IPS-NIHi11 (cell line): Measurements from ENCODE around the gene PARVB.

Source experiments
- DNase-seq: peaks from one replicate; pipeline ENCODE4 v3.0.0; 2012; ENCODE audit warnings: mixed read lengths, low spot score

The PARVB gene

GRCh38 chr22:44089717-44090570 is 65.8 kb downstream of the PARVB start:
- DNase-seq = no peak

- DNase-seq = no peak
Measured at GRCh38 chr22:44090571-44090905, 66.4 kb downstream of the PARVB start.

DNA sequence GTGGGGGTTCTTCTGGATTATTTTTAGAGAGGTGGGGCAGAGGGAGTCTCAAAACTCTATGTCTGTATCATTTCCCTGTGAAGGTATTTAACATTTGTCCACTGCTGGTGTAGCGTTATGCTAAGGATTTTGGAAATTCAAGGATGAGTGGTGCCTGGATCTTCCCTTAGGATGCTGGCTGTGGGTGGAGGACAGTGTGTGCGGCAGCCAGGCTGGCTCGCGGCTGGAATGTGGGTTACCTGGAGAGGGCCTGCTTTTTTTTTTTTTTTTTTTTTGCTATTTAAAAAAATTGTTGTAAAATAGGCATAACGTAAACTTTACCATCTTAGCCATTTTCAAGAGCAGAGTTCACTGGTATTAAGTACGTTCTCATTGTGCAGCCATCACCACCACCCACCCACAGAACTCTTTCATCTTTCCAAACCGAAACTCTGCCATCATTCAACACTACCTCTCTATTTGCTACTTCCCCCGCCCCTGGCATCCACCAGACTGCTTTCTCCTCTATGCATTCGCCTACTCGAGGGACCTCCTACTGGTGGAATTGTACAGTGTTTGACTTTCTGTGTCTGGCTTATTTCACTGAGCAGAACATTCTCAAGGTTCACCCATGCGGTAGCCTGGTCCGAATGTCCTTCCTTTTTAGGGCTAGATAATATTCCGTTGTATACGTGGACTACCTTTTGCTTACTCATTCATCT is 67.1 kb downstream of the PARVB start:
- peak; percentile 32 for DNase-seq

GRCh38 chr22:44091751-44092150 is 67.6 kb downstream of the PARVB start:
- DNase-seq = no peak

- DNase-seq = no peak
Measured at GRCh38 chr22:44092636-44093220, 68.6 kb downstream of the PARVB start.

- no peak for DNase-seq
Measured at GRCh38 chr22:44093791-44094190, 69.7 kb downstream of the PARVB start.

GRCh38 chr22:44094751-44095302 is 70.7 kb downstream of the PARVB start:
- DNase-seq = no peak

DNA sequence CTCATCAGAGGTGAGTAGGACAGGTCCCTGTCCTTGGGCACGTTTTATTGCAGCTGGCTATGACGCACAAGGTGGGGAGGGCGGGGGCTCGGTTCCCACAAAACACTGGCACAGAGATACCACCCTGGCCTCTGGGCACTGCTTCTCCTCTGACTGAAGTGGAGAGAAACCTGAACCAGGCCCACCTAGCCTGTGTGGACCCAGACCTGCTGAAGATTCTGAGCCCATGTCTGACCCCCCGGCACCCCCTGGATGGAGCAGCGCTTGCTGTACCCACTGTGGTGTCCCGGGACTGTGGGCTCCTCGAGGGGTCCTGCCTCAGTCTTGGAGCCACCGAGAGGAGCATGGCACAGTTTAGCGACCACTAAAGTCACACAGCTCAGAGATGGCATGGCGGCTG is 72.6 kb downstream of the PARVB start:
- DNase-seq = no peak

GRCh38 chr22:44097263-44098020 is 73.3 kb downstream of the PARVB start:
- DNase-seq = no peak

GRCh38 chr22:44098021-44098739 is 74.1 kb downstream of the PARVB start:
- DNase-seq = no peak

DNA sequence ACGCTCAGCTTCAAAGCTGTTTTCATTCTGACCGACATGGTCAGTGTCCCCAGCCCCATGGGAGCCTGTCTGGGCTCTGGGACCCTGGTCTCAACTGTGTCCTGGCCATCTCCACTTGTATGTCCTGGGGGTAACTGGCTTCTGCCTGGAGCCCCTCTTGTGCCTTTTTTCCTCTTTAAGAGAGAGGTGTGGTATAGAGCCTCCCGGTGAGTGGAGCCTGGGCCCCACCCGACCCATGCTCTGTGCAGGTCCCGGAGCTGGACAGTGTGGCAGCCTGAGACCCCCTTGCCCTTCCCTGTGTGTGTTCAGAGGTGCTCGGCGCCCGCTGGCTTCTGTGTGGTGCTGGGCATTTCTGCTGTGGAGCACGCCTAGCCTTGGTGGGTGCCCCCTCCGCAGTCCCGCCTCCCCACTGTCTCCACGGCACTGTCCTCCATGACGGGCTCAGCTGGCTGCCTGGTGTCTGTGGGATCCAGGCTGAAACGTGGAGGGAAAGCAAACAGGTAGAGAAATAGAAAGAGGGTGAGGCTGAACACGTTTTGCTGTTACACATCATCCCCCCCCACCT is 74.9 kb downstream of the PARVB start:
- no peak for DNase-seq

GRCh38 chr22:44099696-44100095 is 75.6 kb downstream of the PARVB start:
- no peak for DNase-seq

DNA sequence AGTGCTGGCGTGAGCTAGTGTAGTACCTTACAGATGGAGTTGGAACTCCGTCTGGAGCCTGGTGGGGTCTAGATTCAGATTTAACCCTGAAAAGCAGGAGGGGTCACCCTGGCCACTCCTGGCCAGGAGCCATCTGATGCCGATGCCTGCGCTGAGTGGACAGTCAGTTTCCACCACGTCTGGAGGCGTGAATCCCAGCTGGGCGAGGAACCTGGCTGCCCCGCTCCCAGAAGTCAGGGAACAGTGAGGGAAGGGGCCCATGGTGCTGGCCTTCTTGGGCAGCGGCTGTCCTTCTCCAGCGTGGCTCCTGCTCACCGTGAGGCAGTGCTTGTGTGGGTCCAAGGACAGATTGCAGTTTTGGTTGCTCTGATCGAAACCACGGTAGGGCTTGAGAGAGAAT is 76.3 kb downstream of the PARVB start:
- no peak for DNase-seq

GRCh38 chr22:44102121-44102520 is 78.0 kb downstream of the PARVB start:
- no peak for DNase-seq

DNA sequence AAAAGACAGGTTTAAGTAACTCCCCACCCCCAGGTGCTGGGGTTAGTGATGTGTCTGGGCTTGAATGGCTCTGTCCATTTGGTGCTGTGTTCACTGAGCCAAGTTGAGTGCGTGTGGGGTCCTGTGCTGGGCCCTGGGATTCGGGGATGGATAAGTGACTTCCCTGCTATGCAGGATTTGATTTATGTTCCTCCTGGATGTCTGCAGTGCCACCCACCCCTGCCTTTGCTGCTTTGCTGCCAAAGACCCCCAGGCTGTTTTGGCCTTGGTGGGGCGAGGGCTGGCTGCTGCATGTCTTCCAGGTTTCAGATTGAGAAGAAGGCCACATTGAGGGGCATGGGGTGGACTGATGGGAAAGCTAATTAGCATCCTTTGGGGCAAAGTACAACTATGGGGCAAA is 78.8 kb downstream of the PARVB start:
- DNase-seq = no peak

DNA sequence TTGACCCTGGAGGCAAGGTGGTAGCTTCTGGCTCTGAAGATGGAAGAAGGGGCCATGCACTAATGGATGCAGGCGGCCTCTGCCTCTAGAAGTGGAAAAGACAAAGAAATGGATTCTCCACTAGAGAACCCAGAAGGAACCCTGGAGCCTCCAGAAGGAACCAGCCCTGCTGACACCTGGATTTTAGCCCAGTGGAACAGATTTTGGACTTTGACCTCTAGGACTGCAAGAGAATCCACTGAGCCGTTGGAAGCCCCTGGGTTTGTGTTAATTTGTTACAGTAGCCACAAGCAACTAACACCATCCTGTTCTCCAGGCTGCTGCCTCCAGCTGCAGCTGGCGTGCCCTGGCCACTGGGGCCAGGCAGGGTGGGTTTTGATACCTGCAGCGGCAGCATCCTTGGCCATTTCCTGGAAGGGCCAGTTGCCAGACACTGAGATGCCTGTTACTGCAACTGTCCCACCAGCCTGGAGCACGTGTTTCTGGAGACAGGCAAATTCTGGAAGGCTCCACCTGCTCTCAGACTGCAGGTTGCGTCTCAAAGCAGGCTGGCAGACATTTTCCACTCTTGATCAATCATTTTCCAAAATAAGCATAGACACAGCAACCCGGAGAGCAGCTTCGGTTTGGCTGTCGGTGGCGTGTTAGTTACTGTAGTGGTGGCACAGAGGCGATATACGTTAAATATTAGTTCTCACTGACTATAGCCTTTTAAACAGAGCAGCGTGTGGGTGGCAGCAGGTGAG is 79.8 kb downstream of the PARVB start:
- DNase-seq = no peak

GRCh38 chr22:44107340-44107739 is 83.2 kb downstream of the PARVB start:
- DNase-seq = peak; percentile 74

DNA sequence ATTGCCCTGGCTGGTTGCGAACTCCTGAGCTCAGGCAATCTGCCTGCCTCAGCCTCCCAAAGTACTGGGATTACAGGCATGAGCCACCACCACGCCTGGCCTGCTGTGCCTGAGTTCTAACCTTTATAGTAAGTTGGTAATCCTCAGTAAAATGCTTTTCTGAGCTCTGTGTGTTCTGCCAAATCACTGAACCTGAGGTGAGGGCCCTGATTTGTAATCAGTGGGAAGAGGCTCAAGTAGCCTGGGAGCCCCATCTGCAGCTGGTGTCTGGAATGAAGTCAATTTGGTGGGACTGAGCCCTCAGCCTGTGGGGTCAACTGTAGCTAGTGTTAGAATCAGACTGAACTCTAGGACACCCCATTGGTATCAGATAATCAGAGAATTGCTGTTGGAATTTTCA is 84.0 kb downstream of the PARVB start:
- DNase-seq = no peak

DNA sequence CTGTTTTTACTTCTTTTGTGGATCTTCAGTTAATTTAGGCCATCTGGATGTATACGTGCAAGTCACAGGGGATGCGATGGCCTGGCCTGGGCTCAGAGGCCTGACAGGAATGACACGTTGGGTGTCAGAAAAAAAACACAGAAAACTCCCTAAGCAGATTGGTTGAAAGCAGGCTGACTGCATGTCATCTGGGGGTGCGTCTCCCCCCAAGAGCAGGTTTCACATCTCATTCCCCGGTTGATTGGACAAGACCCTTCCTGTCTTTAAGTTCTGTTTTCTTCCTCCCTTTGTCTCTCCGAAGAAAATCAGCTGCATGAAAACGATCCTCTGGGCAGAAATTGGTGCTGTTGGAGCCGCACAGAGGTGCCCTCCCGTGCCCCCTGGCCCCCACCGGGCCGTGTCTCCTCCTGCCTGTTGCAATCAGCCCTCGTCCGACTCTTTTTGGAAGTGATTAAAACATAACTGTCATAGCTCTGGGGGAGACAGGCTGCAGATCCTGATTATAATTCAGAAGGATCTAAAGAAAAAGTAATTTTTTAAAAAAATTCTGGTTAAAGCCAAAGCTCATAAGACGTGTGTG is 84.8 kb downstream of the PARVB start:
- DNase-seq = no peak

DNA sequence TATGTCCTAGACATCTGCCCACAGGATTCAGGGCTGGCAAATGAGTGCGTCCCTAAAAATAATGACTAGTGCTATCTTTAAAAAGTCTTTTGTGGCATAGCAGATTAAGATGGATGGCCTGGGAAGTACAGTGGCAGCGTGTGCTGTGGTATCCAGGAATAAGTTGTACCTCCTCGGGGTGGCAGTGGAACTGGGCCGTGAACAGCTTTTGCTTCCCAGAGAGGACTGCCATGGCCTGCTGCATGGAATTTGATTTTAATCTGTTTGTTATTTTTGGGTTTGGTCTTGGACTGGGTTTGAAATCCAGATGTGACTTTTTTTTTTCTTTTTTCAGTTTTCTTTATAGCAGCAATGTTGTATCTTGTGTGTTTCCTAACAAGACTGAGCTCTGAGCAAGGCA is 85.3 kb downstream of the PARVB start:
- no peak for DNase-seq
